ENCODE results near the gene SKAP1. TPM values are rescaled to one million over a fixed set of nuclear protein-coding genes. Genes with fewer than 3 reads are reported as not detected.

The SKAP1 gene
- total RNA-seq, 1 donor from 2014 or later, result 0.49 TPM

- Mint-ChIP-seq H3K4me1 (peaks cover 10% of the 10 kb centered on the region), H3K9me3 (no peaks in the 10 kb centered on the region), H3K4me3 (no peak overlapping the region), H3K27ac (ENCODE audit: unreplicated experiment) (no peak overlapping the region), H3K36me3 (ENCODE audit: low read depth) (no peaks in the 10 kb centered on the region), H3K27me3 (ENCODE audit: low read depth) (peaks cover 10% of the 10 kb centered on the region)
- no peak for DNase-seq (ENCODE audit: low read depth, low spot score)
- no peak for TF ChIP-seq CTCF (conservative IDR thresholded peaks at IDR 0.05)
Observed at GRCh38 chr17:48129981-48130380, 300.0 kb downstream of the SKAP1 start.

- no peak for TF ChIP-seq CTCF (conservative IDR thresholded peaks at IDR 0.05)
- no peaks in the 10 kb centered on the region for H3K9me3 Mint-ChIP-seq
- no peak for DNase-seq (ENCODE audit: low read depth, low spot score)
- H3K27me3 Mint-ChIP-seq (ENCODE audit: low read depth), result peaks cover 7% of the 10 kb centered on the region
- no peaks in the 10 kb centered on the region for H3K36me3 Mint-ChIP-seq (ENCODE audit: low read depth)
- H3K4me3 Mint-ChIP-seq, result no peak overlapping the region
- H3K4me1 Mint-ChIP-seq, result peaks cover 14% of the 10 kb centered on the region
- H3K27ac Mint-ChIP-seq (ENCODE audit: unreplicated experiment), result no peak overlapping the region
Observed at GRCh38 chr17:48128400-48128799, 301.6 kb downstream of the SKAP1 start.

GRCh38 chr17:48127371-48128051, 302.5 kb downstream of the SKAP1 start:
- TF ChIP-seq CTCF (conservative IDR thresholded peaks at IDR 0.05), result no peak
- no peaks in the 10 kb centered on the region for H3K9me3 Mint-ChIP-seq
- no peak overlapping the region for H3K4me3 Mint-ChIP-seq
- H3K36me3 Mint-ChIP-seq (ENCODE audit: low read depth), result peaks cover under 1% of the 10 kb centered on the region
- peaks cover 4% of the 10 kb centered on the region for H3K27me3 Mint-ChIP-seq (ENCODE audit: low read depth)
- no peak overlapping the region for H3K27ac Mint-ChIP-seq (ENCODE audit: unreplicated experiment)
- DNase-seq (ENCODE audit: low read depth, low spot score), result no peak
- H3K4me1 Mint-ChIP-seq, result peaks cover 23% of the 10 kb centered on the region

GRCh38 chr17:48126532-48126850, 303.5 kb downstream of the SKAP1 start:
- Mint-ChIP-seq H3K4me3 (no peak overlapping the region), H3K36me3 (ENCODE audit: low read depth) (peaks cover 3% of the 10 kb centered on the region), H3K27me3 (ENCODE audit: low read depth) (peaks cover 4% of the 10 kb centered on the region), H3K9me3 (no peaks in the 10 kb centered on the region), H3K27ac (ENCODE audit: unreplicated experiment) (no peak overlapping the region), H3K4me1 (peaks cover 33% of the 10 kb centered on the region)
- TF ChIP-seq CTCF (conservative IDR thresholded peaks at IDR 0.05), result no peak
- DNase-seq (ENCODE audit: low read depth, low spot score), result no peak

GRCh38 chr17:48125829-48126531, 304.0 kb downstream of the SKAP1 start:
- peaks cover 3% of the 10 kb centered on the region for H3K36me3 Mint-ChIP-seq (ENCODE audit: low read depth)
- TF ChIP-seq CTCF (conservative IDR thresholded peaks at IDR 0.05), result no peak
- no peak for DNase-seq (ENCODE audit: low read depth, low spot score)
- H3K27me3 Mint-ChIP-seq (ENCODE audit: low read depth), result no peaks in the 10 kb centered on the region
- H3K9me3 Mint-ChIP-seq, result no peaks in the 10 kb centered on the region
- H3K27ac Mint-ChIP-seq (ENCODE audit: unreplicated experiment), result no peak overlapping the region
- H3K4me1 Mint-ChIP-seq, result peaks cover 34% of the 10 kb centered on the region
- H3K4me3 Mint-ChIP-seq, result no peak overlapping the region

Measured in neural crest cell (in vitro differentiated cells).